RWPE2 (cell line): ENCODE results near the gene PCDHGB6.
A peak's percentile ranks its signal among the peaks of the same experiment; 100 is the strongest.
"Not testable (repeated sequence)": the region's sequence is repeated elsewhere in the genome, so short reads cannot be mapped to it uniquely, and the experiment has no call there.

Experiments
- ATAC-seq: fragments of 200-7000 bp; cut with Tn5 transposase; 3 replicates; pipeline ENCODE4 v1.9.1; 2021; ENCODE audit warnings: low read depth
- DNase-seq: peaks from one replicate; pipeline ENCODE4 v3.0.0-alpha.2; 2020; ENCODE audit warnings: low spot score
- H3K27ac ChIP-seq: fragments of 450-650 bp; 2 replicates; pipeline ENCODE4 v1.5.1; 2017; ENCODE audit warnings: mild to moderate bottlenecking; ENCODE audit not compliant: poor library complexity, severe bottlenecking
- H3K27me3 ChIP-seq: fragments of 250-450 bp; sonication (Bioruptor Pico); 2 replicates; pipeline ENCODE4 v1.5.1; 2021; ENCODE audit warnings: mild to moderate bottlenecking, moderate library complexity; ENCODE audit not compliant: insufficient read depth, poor library complexity, severe bottlenecking
- H3K36me3 ChIP-seq: fragments of 250-450 bp; sonication (Bioruptor Pico); 2 replicates; pipeline ENCODE4 v1.5.1; 2020; ENCODE audit warnings: low read depth, mild to moderate bottlenecking, moderate library complexity
- H3K4me1 ChIP-seq: fragments of 250-450 bp; sonication (Bioruptor Pico); 2 replicates; pipeline ENCODE4 v1.5.1; 2021; ENCODE audit warnings: mild to moderate bottlenecking, moderate library complexity; ENCODE audit not compliant: insufficient read depth, poor library complexity, severe bottlenecking
- H3K4me3 ChIP-seq: fragments of 250-450 bp; sonication (Bioruptor Pico); 2 replicates; pipeline ENCODE4 v1.5.1; 2021; ENCODE audit warnings: mild to moderate bottlenecking, moderate library complexity; ENCODE audit not compliant: severe bottlenecking
- H3K9me3 ChIP-seq: fragments of 250-450 bp; sonication (Bioruptor Pico); 2 replicates; pipeline ENCODE4 v1.5.1; 2021; ENCODE audit warnings: mild to moderate bottlenecking, moderate library complexity; ENCODE audit not compliant: severe bottlenecking
- CTCF ChIP-seq: fragments of 450-650 bp; IDR thresholded peaks from one replicate; pipeline ENCODE4 v1.5.1; 2017; ENCODE audit warnings: mild to moderate bottlenecking, moderate library complexity; ENCODE audit not compliant: poor library complexity, severe bottlenecking

Gene PCDHGB6

GRCh38 chr5:141392429-141393198 lies 15.2 kb upstream of the PCDHGB6 start, which contains the start of gene PCDHGA8:
Gene PCDHGA8 (plus strand): TSS chr5:141392633. CDS start chr5:141392814, 181 bp downstream.
- no peak within 1 kb of the TSS for H3K27ac ChIP-seq
- H3K27me3 ChIP-seq = peaks cover 8% of the 10 kb centered on the region
- peaks cover 5% of the 10 kb centered on the region for H3K36me3 ChIP-seq
- H3K9me3 ChIP-seq = peaks cover 48% of the 10 kb centered on the region
- no peak for TF ChIP-seq CTCF
- DNase-seq = no peak
- H3K4me3 ChIP-seq = no peak within 1 kb of the TSS
- H3K4me1 ChIP-seq = no peaks in the 10 kb centered on the region
- ATAC-seq = no peak

- Histone ChIP-seq H3K36me3 (peaks cover 5% of the 10 kb centered on the region), H3K4me3 (no peak overlapping the region), H3K9me3 (peaks cover 46% of the 10 kb centered on the region), H3K27me3 (peaks cover 8% of the 10 kb centered on the region), H3K27ac (no peak overlapping the region), H3K4me1 (no peaks in the 10 kb centered on the region)
- no peak for DNase-seq
- ATAC-seq = no peak
- TF ChIP-seq CTCF = no peak
Measured at GRCh38 chr5:141393267-141393666, 14.6 kb upstream of the PCDHGB6 start.

- DNase-seq, H3K4me3 ChIP-seq, ATAC-seq, H3K36me3 ChIP-seq, H3K27ac ChIP-seq, H3K4me1 ChIP-seq: not testable (repeated sequence)
- Histone ChIP-seq H3K27me3 (peaks cover 15% of the 10 kb centered on the region), H3K9me3 (peaks cover 46% of the 10 kb centered on the region)
Measured at GRCh38 chr5:141394401-141395187, 13.2 kb upstream of the PCDHGB6 start.

- peak; percentile 90 for ATAC-seq
- Histone ChIP-seq H3K36me3 (peaks cover 14% of the 10 kb centered on the region), H3K27me3 (peaks cover 20% of the 10 kb centered on the region), H3K4me3 (peak within 1 kb of the TSS; percentile 16), H3K9me3 (peaks cover 38% of the 10 kb centered on the region)
- not testable (repeated sequence) for H3K27ac ChIP-seq, DNase-seq, H3K4me1 ChIP-seq
- peak; percentile 86 for TF ChIP-seq CTCF
Measured at GRCh38 chr5:141397756-141398551, 9.9 kb upstream of the PCDHGB6 start, which contains the start of gene PCDHGB5. Gene PCDHGB5 (plus strand): TSS chr5:141397947. CDS start chr5:141398128, 181 bp downstream.

- Histone ChIP-seq H3K36me3 (peaks cover 14% of the 10 kb centered on the region), H3K27me3 (peaks cover 20% of the 10 kb centered on the region), H3K9me3 (peaks cover 34% of the 10 kb centered on the region), H3K27ac (no peak overlapping the region), H3K4me3 (no peak overlapping the region), H3K4me1 (no peaks in the 10 kb centered on the region)
- DNase-seq (no peak), ATAC-seq (no peak)
- no peak for TF ChIP-seq CTCF
Measured at GRCh38 chr5:141398608-141399007, 9.2 kb upstream of the PCDHGB6 start.
